Stimulated activated CD4-positive, alpha-beta T cell treated with anti-CD3 and anti-CD28 coated beads, Interleukin-2, amount 100 ng/mL, for 48 hours (primary cell): ENCODE data around the gene RAPGEF5.

Source experiments
- DNase-seq, 2 donors: peaks; one replicate each; pipeline ENCODE4 v3.0.0-alpha.2; 2020

Gene RAPGEF5

GRCh38 chr7:22074897-22075296, 282.1 kb downstream of the RAPGEF5 start:
- no peak for DNase-seq
